Stimulated activated CD8-positive, alpha-beta memory T cell treated with anti-CD3 and anti-CD28 coated beads, Interleukin-7, amount 100 ng/mL, for 24 hours (primary cell): ENCODE data around the gene MKNK2.
"Not testable (repeated sequence)": the region's sequence is repeated elsewhere in the genome, so short reads cannot be mapped to it uniquely, and the experiment has no call there.

Source experiments
- DNase-seq: peaks from one replicate; pipeline ENCODE4 v3.0.0-alpha.2; 2020; ENCODE audit warnings: low read depth

Gene MKNK2

DNA sequence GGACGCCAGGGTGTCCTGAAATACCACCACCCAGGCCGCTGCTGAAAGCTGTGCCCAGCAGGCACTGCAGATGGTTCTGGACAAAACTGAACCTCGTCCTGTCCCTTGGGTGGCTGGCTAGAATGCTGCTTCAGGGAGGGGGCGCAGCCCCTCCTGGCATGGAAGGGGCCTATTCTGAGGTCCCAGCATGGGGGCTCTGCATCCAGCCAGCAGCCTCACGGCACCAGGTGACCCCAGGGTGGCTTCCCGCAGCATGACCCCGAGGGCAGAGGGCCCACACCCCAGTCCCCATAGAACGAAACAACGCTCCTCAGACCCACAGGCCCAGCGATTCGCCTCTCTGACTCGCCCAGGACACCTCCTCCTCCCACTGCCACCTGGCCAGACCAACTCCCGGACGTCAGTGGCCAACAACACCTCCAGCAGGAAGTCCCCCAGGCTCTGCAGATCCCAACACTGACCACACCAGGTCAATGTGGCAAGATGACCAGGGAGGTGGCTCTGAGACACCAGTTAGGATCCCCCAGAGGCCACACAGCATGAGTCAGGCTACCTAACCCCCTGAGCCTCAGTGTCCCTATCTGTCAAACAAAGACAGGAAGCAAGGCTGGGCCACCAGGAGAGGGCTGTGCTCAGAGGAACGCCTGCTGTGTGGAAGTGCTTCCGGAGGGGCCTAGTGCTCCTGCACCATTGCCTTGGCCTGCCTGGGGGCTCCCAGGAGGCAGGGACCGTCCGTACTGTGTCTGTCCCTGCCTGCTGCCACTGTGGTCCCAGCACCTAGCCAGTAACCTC is 6.1 kb downstream of the MKNK2 start:
- no peak for DNase-seq

DNA sequence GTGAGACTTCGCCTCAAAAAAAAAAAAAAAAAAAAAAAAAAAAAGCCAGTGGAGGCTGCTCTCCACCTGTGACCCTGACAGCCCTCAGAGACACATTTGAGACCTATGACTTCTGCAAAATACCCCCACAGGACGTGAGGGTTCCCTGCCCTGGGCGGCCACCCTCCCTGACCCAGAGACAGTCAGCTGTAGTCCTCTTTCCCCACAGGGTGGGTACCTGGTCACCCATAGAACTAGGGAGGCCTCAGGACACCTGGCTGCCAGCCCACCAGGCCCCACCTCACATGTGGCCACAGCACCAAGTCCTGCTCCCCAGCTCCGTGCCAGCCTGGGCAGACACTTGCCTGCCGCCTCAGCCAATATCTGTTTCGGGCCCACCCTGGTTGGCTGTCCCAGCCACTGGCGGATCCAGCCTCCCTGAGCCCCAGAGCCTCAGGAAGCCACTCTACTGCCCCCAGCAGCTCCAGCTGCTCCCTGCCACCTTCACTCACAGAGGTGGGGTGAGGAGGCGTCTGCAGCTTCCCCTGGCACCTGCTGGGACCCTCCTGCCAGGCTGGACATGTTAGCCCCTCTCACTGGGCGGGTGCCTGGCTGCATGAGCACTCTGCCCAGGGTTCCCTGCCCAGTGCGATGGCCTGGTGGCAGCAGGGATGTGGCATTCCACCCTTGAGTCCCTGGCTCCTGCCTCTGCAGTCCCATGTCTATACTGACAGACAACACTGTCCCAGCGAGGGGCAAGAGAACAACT is 6.9 kb downstream of the MKNK2 start:
- no peak for DNase-seq

DNA sequence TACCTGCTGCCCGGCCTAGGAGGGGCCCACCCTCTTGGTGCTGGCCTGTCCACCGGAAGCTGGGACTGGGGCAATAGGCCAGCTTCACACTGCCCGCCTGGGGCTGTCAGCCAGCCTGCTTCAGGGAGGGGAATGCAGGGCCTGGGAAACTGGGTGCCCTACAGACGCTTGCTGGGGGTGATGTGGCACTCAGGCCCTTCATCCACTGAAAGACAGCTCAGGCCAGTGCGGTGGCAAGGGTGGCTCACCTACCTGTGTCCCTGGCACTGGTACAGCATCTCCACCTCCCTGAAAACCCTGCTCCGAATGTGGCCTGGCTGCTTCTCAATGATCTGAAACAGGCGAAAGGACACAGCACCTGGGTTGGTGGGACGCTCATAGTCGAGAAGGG is 7.8 kb downstream of the MKNK2 start:
- no peak for DNase-seq

DNA sequence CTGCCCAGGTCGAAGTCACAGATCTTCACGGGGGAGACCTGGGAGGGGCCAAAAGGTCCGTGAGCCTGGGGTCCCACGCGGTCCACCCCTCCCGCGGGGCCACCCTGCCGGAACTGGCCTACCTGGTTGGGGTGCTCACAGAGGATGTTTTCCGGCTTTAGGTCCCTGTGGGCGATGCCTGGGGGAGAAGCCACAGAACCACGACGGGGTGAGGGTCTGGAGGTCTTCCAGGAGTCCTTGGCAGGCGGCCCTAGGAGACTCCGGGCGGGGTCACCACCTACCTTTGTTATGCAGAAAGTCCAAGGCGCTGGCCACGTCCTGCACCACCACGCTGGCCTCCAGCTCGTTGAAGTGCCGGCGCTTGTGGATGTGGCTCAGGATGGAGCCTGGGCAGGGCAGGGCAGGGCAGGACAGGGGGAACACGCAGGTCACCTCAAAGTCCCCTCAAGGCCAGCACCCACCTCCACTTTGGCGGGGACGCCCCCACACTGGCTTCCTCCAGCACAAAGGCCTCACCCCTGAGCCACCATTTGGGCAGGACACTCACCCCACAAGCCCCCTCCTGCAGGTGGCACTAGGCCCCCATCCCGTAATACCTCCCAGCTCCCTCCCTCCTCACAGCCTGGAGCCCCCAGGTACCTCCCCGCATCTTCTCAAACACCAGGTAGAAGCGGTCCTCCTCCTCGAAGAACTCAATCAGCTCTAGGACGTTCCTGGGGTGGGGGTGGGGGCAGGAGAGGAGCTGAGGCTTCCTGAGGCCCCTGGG is 8.4 kb downstream of the MKNK2 start:
- no peak for DNase-seq

DNA sequence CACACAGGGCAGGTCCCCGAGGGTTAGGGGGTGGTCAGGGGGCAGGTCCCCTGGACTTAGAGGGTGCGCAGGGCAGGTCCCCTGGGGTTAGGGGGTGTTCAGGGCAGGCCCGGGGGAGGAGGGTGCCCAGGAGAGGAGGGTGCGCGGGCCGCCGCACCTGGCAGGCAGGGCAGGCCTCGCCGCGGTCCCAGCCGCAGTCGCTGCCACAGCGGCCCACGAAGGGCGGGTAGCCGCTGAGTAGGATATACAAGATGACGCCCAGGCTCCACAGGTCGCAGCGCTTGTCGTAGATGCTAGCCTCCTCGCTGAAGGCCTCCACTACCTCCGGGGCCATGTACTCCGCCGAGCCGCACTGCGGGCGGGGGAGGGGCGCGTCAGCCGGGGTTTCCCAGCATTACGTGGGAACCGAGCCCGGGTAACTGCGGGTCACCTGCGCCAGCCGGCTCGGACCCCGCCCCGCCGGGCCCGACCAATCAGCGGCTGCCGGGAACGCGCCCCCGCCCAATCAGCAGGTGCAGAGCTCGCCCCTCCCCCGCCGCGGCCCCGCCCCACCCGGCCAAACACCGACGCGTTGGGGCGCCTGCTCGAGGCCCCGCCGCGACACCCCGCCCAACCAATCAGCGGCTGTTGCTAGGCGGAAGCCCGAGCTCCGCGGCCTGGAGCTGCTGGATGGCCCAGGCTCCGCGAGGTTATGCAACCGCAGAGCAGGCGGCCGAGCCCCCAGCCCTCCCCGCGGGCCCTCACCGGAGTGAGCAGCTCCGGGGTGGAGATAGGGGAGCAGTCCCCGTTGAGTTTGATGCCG is 9.2 kb downstream of the MKNK2 start:
- peak; percentile 99 for DNase-seq

DNA sequence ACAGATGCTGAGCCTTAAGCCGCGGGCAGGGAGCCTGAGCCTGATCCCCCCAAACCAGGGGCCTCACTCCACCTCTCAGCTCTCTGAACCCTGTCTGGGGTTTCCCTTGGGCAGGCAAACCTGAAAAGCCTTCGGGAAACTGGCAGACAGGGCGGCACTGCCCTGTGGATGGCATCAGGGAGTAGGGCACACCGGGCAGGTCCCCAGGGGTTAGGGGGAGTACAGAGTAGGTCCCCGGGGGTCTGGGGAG is 9.7 kb downstream of the MKNK2 start:
- DNase-seq: no peak

DNA sequence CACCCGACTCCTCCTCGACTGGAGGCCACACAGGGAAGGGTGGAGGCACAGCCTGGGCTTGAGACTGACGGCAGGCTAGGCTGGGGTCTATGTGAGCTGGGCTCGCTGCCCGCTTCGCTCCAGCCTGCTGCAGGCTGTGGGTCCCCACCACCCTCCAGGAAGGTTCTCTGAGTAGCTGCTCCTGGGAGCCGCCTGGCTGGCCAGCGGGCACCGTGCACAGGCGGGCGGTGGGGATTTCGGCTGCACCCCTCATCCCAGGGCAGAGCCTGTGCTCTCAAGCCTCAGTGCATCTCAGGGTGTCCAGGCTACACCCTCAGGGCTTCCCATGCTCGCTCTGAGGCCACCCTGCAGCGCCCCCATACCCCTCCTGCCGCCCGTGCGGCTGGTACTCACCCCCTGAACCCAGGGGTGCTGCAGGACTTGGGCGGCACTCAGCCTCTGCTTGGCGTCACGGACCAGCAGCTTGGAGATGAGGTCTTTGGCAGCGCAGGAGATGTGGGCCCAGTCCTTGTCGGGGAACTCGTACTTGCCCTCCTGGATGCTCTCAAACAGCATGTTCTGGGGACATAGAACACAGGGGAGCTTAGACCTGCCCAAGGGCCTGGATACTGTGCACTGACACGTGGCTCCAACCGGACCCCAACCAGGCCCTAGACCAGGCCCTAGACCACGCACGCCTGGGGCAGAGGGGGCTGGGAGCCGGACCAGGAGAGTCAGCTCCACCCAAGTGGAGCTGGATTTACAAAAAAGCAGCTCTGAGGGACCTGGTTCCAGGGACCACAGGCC is 10.2 kb downstream of the MKNK2 start:
- no peak for DNase-seq

DNA sequence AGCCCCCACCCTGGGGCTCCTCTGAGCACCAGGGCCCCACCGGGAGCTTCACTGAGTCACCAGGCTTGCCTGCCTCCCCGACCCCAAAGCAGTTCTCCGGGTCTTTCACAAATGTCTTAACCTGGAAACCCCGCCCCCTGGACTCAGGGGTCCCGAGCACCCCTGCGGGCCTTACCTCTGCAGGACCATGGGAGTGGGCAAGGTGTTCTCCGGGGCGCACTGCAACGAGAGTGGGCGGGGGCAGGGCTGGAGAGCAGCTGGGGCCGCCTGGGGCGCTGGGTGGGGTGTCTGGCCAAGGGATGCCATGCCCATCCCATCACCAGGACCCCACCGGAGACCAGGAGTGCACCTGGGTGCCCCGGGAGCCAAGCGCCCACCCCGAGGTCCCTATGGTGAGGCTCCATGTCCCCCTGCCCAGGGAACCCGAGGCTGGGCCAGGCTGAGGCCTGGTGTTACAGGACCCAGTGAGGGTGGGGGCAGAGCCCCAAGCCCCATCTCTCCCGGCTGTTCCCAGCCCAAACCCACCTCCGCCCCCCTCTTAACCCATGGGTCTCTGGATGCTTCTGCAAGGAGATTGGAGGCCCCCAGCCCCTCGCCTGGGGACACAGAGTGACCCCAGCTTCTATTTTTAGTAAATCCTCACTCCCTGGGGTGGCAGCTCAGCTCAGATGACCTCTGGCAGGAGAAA is 10.9 kb downstream of the MKNK2 start:
- DNase-seq: no peak

DNA sequence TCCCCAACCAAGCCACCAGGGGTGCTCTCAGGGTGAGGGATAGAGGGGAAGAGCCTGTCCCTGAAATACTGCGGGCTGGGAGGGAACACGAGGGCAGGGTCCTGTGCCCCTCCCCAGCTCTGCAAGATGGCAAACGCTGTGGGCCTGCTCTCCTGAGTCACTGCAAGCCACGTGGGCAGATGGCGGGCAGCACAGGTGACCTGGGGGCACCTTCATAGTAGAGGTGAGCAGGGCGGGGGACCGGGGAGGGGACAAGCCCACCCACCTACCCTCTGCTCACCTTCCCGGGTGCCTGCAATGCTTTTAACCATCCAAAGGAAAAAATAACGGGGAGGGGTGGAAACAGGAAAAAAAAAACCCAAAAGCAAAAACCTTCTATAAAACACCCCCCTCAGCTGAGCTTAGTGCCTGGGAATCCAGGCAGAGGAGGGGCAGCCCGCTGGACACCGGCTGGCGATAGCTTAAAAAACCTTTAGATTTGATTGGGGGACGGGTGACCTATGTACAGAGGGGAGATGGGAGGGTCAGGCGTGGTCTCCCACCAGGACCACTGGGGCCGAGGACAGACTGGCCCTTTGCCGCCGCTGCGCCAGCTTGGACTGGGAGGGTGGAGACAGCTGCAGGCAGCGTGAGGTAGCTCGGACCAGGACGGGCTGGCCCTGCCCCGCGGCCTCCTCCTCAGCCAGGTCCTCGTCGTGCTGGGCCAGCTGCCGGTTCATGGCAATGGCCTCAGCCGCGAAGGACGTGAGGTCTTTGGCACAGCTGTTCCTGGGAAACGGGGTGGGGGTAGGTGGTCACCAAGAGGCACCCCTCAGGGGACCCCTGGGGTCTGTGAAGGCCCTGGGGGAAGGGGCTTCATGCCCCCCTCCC is 11.7 kb downstream of the MKNK2 start:
- no peak for DNase-seq

DNA sequence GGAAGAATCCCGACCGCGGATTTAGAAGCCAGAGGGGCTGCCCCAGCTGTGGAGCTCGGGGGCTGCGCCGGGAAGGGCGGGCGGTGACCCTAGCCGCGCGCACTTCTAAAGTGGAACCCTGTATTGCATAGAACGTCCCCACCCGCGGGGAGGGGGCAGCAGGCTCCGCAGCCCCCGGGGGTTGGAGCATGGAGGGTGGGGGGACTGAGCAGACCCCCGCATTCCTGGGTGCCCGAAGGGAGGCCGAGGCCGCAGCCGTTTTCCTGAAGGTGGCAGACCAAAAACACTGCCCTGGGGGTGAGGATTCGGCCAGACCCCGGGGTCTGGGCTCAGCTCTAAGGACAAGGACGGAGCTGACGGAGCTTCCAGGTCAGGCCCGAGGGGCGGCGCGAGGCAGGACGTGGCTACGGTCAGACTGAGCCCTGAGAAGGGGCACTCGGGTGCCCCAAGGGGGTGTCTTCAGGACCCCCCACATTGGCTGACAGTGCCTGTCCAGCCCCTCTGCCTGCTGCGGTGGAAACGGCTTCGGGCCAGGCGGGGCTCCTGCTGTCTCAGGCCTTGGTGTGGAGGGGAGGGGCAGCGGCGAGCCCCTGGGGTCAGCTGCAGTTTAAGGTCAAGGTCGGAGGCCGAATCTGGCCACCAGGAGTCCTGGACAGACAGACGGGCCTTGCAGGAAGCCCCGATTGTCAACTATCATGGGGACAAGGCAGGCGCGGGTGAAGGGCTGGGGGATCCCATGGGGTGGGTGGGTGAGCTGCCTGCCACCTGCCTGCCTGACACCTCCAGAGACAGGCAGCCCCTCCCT is 12.6 kb downstream of the MKNK2 start:
- DNase-seq: no peak

DNA sequence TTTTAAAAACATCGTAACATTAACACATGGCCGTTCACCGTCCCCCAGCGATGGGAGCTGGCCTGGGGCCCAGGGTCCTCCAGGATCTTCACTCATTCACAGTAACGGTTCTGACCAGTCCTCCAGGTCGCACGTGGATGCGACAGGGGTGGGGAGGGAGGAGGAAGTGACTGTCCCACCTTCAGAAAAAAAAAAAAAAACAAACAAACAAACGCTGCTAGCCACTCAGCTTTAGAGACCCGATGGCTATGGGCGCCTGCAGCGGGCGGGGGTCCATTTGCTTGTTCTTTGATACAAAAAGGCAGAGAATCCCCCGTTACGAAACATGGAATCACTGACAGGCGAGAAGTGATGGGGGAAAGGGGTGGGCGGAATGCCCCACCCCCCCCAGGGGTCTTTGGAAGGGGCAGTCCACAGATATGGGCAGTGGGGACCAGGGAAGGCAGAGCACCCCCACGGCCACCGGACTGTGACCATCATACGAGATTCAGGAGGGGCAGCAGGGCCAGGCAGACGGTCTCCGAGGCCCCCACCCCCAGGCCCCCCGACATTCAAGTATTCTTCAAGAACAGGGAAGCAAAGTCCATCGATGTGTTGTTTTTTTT is 13.3 kb downstream of the MKNK2 start:
- no peak for DNase-seq

DNA sequence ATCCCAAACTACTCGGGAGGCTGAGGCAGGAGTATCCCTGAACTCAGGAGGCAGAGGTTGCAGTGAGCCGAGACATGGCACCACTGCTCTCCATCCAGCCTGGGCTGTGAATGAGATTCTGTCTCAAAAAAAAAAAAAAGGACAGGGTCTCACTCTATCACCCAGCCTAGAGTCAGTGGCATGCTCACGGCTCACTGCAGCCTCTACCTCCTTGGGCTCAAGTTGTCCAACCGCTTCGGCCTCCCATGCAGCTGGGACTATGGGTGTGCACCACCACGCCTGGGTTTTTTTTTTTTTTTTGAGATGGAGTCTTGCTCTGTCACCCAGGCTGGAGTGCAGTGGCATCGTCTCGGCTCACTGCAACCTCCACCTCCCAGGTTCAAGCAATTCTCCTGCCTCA is 14.6 kb downstream of the MKNK2 start:
- DNase-seq: no peak

DNA sequence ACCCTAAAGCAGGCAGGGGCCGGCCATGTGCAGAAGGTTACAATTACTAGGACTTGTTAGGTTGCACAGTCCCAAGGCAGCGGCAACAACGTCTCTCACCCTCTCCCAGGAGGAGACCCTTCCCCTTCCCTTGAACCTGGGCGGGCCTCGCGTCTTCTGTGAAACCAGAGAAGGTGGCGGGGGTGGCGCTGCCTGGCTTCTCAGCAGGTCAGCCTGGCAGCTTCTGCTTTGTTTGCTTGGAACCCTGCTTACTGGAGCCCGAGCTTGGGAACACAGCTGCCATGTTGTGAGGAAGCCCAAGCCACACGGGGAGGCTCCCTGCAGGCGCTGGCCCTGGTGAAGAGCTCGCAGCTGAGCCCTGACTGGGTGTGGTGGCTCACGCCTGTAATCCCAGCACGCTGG is 15.5 kb downstream of the MKNK2 start:
- no peak for DNase-seq

DNA sequence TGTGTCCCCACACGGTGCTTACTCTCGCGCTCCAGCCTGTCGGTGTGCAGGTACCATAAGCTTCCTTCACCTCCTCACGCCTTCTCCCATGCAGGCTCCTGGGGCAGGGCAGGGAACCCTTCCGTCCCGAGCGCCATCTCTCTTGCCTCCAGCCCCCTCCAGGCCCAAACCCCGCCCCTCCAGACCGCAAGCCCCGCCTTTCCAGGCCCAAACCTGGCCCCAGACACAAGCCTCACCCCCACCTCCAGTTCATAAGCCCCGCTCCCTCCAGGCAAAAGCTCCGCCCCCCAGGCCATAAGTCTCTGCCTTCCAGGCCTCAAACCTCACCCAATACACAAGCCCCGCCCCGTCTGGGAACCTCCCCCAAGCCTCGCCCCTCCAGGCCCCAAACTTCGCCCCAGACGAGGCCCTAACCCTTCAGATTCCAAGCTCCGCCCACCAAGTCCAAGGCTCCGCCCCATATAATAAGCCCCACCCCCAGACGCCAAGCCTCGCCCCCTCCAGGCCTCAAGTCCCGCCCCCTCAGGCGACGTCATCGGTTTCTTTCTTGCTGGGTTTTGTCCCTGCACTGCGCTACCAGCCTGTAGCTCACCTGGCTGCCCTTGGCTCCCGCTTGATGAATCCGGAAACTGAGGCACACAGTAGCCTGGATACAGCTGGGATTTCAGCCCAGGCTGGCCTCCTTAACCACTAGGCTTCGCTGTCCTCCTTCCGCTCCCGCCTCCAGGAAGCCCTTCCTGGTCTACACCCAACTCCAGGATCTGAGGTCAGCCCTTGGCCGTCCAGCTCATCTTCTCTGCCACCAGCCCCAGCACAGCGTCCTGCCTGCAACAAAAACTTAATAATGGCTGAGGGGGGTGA is 16.1 kb downstream of the MKNK2 start:
- peak; percentile 48 for DNase-seq

DNA sequence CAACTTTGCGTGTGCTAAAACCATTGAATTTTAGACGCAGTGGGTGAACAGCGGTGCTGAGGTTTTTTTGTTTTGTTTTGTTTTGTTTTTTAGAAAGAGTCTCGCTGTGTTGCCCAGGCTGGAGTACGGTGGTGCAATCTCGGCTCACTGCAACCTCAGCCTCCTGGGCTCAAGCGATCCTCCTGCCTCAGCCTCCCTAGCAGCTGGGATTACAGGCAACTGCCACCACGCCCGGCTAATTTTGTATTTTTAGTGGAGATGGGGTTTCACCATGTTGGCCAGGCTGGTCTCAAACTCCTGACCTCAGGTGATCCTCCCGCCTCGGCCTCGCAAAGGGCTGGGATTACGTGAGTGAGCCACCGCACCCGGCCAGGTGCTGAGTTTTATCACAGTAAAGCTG is 16.8 kb downstream of the MKNK2 start:
- not testable (repeated sequence) for DNase-seq

DNA sequence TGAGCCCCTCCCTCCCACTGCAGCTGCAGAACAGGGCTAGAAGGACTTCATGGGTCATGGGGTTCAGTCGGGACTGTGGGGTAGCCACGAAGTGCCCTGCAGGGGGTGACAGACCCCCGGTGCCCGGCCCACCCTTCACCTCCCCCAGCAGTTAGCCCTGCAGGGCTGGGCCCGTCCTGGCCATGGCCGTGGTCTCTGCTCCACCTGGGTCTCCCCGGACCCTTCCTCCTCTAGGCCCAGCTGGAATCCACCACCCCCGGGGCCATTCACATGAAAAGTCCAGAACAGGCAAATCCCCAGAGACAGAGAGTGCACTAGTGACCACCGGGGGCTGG is 17.3 kb downstream of the MKNK2 start:
- no peak for DNase-seq

DNA sequence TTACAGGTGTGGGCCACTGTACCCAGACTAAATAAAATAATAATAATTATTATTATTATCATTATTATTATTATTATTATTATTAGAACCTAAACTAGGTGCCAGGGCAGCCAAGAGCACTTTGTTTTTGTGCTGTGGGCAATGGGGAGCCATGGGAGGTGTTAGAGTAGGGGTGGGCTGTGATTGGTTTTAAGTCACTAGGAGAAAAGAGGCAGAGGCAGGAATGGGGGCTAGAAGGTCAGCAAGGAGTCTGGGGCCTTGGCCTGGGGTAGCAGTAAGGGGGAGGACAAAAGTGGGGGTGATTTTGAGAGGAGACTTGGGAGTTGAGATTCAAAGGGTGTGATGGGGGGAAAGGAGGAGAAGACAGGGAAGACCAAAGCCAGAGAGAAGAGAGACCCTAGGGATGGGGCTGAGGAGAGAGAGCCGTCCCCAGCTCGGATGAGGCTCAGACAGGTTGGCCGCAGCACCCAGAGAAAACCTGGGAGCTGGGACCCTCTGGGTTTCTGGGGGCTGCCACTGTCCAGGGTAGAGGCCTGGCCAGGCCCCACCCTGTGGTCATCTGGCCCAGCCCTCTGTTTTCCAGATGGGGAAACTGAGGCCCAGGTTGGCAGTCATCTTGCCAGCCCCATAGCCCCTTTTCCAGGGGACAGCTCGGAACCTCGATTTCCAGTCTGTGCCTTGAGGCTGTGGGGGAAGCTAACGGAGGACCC is 17.8 kb downstream of the MKNK2 start:
- DNase-seq: no peak
